Endothelial cell of umbilical vein (primary cell): ENCODE data around the gene UBAP2L. TPM values are rescaled to one million over a fixed set of nuclear protein-coding genes. Genes with fewer than 3 reads are reported as not detected.

Source experiments
- BruUV-seq: library from RNA; stranded (reverse); fragments of 400-500 nt; replicated peaks from 2 replicates; lab custom pipeline; 2021; lab: Mats Ljungman, UMichigan
- CTCF ChIA-PET: fragments of 300-600, 350-600 bp; sonication (Branson Sonifier 250); formaldehyde crosslinking; loops from one replicate; lab custom pipeline; 2021; ENCODE audit warnings: antibody characterized with exemption, inconsistent platforms; lab: Charles Lee
- POLR2A ChIA-PET: fragments of 300-600, 350-600 bp; sonication (Branson Sonifier 250); formaldehyde crosslinking; loops from one replicate; lab custom pipeline; 2021; ENCODE audit warnings: antibody characterized with exemption, inconsistent platforms; lab: Charles Lee
- DNase-seq: peaks from one replicate; pipeline ENCODE4 v3.0.0-alpha.2; 2011; ENCODE audit warnings: low read depth, low spot score
- FAIRE-seq: peaks from 2 replicates; lab custom pipeline; 2011; peaks lifted over from hg19 to GRCh38; lab: Jason Lieb, UNC
- H2AFZ ChIP-seq: 2 replicates; pipeline ENCODE4 v1.6.0; 2012; ENCODE audit warnings: low read depth, low read length, control low read depth, inconsistent platforms
- H3K27ac ChIP-seq: 2 replicates; pipeline ENCODE4 v1.5.1; 2011; ENCODE audit warnings: low read depth, mild to moderate bottlenecking, control low read depth, low read length, moderate library complexity; ENCODE audit not compliant: insufficient read depth
- H3K27me3 ChIP-seq, 2 experiments: 2 replicates each; pipeline versions ENCODE4 v1.6.0 to v1.6.1; 2011; ENCODE audit warnings: low read length in 2 of 2, mixed read lengths in 1 of 2; ENCODE audit not compliant: control insufficient read depth in 2 of 2, insufficient read depth in 2 of 2
- H3K36me3 ChIP-seq, 2 experiments: 2 replicates in 1 of 2; 3 replicates in 1 of 2; pipeline ENCODE4 v1.5.1; 2011; ENCODE audit warnings: low read length in 2 of 2, mild to moderate bottlenecking in 1 of 2, moderate library complexity in 1 of 2; ENCODE audit not compliant: control insufficient read depth in 2 of 2, insufficient read depth in 2 of 2; ENCODE audit errors: extremely low read depth in 1 of 2
- H3K4me1 ChIP-seq: 3 replicates; pipeline ENCODE4 v1.5.1; 2011; ENCODE audit warnings: mild to moderate bottlenecking, low read length; ENCODE audit not compliant: control insufficient read depth, insufficient read depth; ENCODE audit errors: extremely low read depth
- H3K4me2 ChIP-seq: 2 replicates; pipeline ENCODE4 v1.6.1; 2011; ENCODE audit warnings: low read length, control low read depth, mixed read lengths; ENCODE audit not compliant: insufficient read depth
- H3K4me3 ChIP-seq, 3 experiments: fragments of 200-600 bp in 1 of 3; sonication (generic), shearing (Covaris generic) in 1 of 3; replicated peaks in 1 of 3; 2 replicates each; pipeline ENCODE4 v1.5.1; 2011 to 2016; ENCODE audit warnings: control low read depth in 3 of 3, low read length in 3 of 3, mild to moderate bottlenecking in 2 of 3, inconsistent platforms in 1 of 3, low read depth in 1 of 3, moderate library complexity in 1 of 3; ENCODE audit not compliant: insufficient read depth in 1 of 3
- H3K79me2 ChIP-seq: 2 replicates; pipeline ENCODE4 v1.6.0; 2012; ENCODE audit warnings: low read length, inconsistent platforms; ENCODE audit not compliant: control insufficient read depth, insufficient read depth
- H3K9ac ChIP-seq: replicated peaks from 2 replicates; pipeline ENCODE3; 2011; ENCODE audit warnings: low read length, control low read depth; ENCODE audit not compliant: insufficient read depth; ENCODE audit errors: extremely low read depth
- H3K9me1 ChIP-seq: replicated peaks from 3 replicates; pipeline ENCODE4 v1.6.0; 2011; ENCODE audit warnings: mild to moderate bottlenecking, low read length; ENCODE audit not compliant: control insufficient read depth, insufficient read depth; ENCODE audit errors: extremely low read depth
- H3K9me3 ChIP-seq: replicated peaks from 2 replicates; pipeline ENCODE4 v1.5.1; 2012; ENCODE audit warnings: low read length, inconsistent platforms; ENCODE audit not compliant: control insufficient read depth, insufficient read depth
- H4K20me1 ChIP-seq: replicated peaks from 2 replicates; pipeline ENCODE3; 2011; ENCODE audit warnings: mild to moderate bottlenecking, low read length; ENCODE audit not compliant: control insufficient read depth, insufficient read depth; ENCODE audit errors: extremely low read depth
- EZH2 ChIP-seq: IDR thresholded peaks from 2 replicates; pipeline ENCODE4 v1.6.1; 2012; ENCODE audit warnings: borderline replicate concordance, low read depth, mild to moderate bottlenecking, moderate library complexity, low read length, inconsistent platforms; ENCODE audit not compliant: severe bottlenecking
- FOS ChIP-seq: IDR thresholded peaks from 2 replicates; pipeline ENCODE4 v1.6.1; 2011; ENCODE audit warnings: mild to moderate bottlenecking, low read length, moderate library complexity, borderline replicate concordance; ENCODE audit not compliant: insufficient read depth
- GATA2 ChIP-seq: IDR thresholded peaks from 2 replicates; pipeline ENCODE4 v1.7.0; 2011; ENCODE audit warnings: low read depth, mild to moderate bottlenecking, moderate library complexity, mixed read lengths, low read length; ENCODE audit not compliant: insufficient read length, insufficient read depth
- JUN ChIP-seq: IDR thresholded peaks from 2 replicates; pipeline ENCODE4 v1.6.1; 2011; ENCODE audit warnings: borderline replicate concordance, low read depth; ENCODE audit not compliant: insufficient read length, insufficient read depth
- MAX ChIP-seq: IDR thresholded peaks from 2 replicates; pipeline ENCODE4 v1.6.1; 2011; ENCODE audit not compliant: insufficient read depth, insufficient read length
- MYC ChIP-seq: IDR thresholded peaks from one replicate; pipeline ENCODE4 v1.6.1; 2011; ENCODE audit warnings: mild to moderate bottlenecking, low read depth, low read length
- POLR2A ChIP-seq: IDR thresholded peaks from 2 replicates; pipeline ENCODE4 v1.6.1; 2012; ENCODE audit warnings: low read depth, mild to moderate bottlenecking, control low read depth, low read length
- POLR2AphosphoS5 ChIP-seq: IDR thresholded peaks from 2 replicates; pipeline ENCODE4 v1.6.1; 2012; ENCODE audit warnings: low read depth, mild to moderate bottlenecking, control low read depth, low read length, moderate library complexity; ENCODE audit not compliant: insufficient read depth
- dilution Hi-C: fragments of 300-500 bp; cut with MboI; formaldehyde crosslinking; loops from one replicate; pipeline ENCODE4 v1.15.0; 2019; ENCODE audit warnings: low sequenced_read_pairs; ENCODE audit not compliant: extremely low pct_ligation_motif_present
- intact Hi-C: fragments of 100-400 bp; cut with micrococcal nuclease; formaldehyde crosslinking; loops from one replicate; pipeline ENCODE4 v1.10.0; 2022
- polyA plus RNA-seq, 4 experiments: library from polyadenylated mRNA; depleted of rRNA in 3 of 4; stranded (reverse) in 3 of 4; unstranded in 1 of 4; fragments of >200 nt; gene quantifications; 2 replicates each; pipeline versions ENCODE4 v1.2.1 to v1.2.3, GENCODE V29; 2011 to 2012; ENCODE audit warnings: missing spikeins in 1 of 4
- total RNA-seq: library from RNA; stranded (reverse); gene quantifications from 2 replicates; pipeline ENCODE4 v1.2.3, GENCODE V29; 2021
- TF ChIP-seq, protein P1 (sequence below), 2 donors: IDR thresholded peaks; 1 replicate in 1 of 2; 2 replicates in 1 of 2; pipeline ENCODE4 v1.5.1; 2011; ENCODE audit warnings: low read length in 2 of 2, mild to moderate bottlenecking in 2 of 2, moderate library complexity in 2 of 2, control low read depth in 1 of 2, inconsistent platforms in 1 of 2, low read depth in 1 of 2; ENCODE audit not compliant: insufficient read depth in 1 of 2; ENCODE audit errors: extremely low read depth in 1 of 2

UBAP2L gene
- total and polyA plus RNA-seq, 2 donors (not counting 3 experiments of a cell fraction or from before 2014, with no cell fraction given), result 229 to 280 TPM

DNA sequence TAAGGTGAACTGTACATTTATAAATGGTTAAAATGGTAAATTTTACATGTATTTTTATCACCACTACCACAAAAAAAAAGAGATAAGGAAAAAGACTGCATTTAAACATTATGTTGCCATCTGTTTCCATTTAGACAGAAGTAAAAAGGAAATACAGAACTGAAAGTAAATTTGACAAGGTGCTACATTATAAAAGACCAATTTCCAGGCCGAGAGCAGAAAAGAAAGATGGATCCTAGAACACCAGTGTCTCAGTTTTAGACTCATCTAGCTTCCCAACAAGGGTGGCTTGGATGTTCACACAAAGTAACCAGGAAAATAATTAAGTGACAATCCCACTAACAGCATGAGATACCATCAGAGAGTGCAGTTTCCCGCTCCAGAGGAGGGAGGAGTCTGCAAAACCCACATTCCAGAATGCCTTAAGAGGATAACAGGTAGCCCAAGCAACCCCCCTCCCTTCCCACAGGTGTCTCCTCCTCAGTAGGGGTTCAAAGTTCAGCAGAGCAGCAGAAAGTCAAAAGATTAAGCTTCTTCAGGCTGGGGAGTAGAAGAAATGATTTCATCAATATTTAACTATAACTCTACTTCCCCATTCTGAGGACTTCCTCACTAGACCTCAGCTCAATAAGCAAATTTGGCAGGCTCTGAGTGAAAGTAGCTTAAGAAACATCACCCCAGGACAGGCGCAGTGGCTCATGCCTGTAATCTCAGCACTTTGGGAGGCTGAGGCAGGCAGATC, 40.6 kb upstream of the UBAP2L start:
- DNase-seq, result no peak
- POLR2A ChIA-PET, result interaction anchor here (0.6 kb wide), 1 partner anchor 453 kb away, joined by 3 read pairs; the partner anchor contains the start of gene INTS3

GRCh38 chr1:154181944-154182343, 38.8 kb upstream of the UBAP2L start:
- TSS peak; percentile 27 for BruUV-seq
- CTCF ChIA-PET, result interaction anchor here (0.8 to 1.3 kb wide), 4 partner anchors 14 to 153 kb away, joined by 3 to 8 read pairs (median 4); no protein-coding TSS in a partner anchor

More for the DNA sequence above, 40.6 kb upstream of the UBAP2L start:
- peaks cover 5 to 19% of the 10 kb centered on the region in 2 experiments for H3K36me3 ChIP-seq
- TF ChIP-seq POLR2A (peak; percentile 11), GATA2 (no peak)
- H3K4me2 ChIP-seq, result peak overlapping the region; percentile 96
- peaks cover 54% of the 10 kb centered on the region for H3K4me1 ChIP-seq
- H3K9ac ChIP-seq, result peak overlapping the region; percentile 3
- intact Hi-C loops (loop anchor here (5.0 kb wide), 2 partner anchors 147 to 188 kb away; partner anchors contain the start of genes ATP8B2 and RPS27), dilution Hi-C loops (no loop called here)
- H3K27me3 ChIP-seq, result no peaks in the 10 kb centered on the region
- no TSS peak for BruUV-seq
- no peak overlapping the region for H2AFZ ChIP-seq
- H3K4me3 ChIP-seq, result peak overlapping the region in 2 of 3 experiments; percentile 2 to 38
- FAIRE-seq, result no peak
- CTCF ChIA-PET, result interaction anchor here (2.1 kb wide), 1 partner anchor 19 kb away, joined by 5 read pairs; no protein-coding TSS in a partner anchor
- peaks cover 78% of the 10 kb centered on the region for H3K79me2 ChIP-seq
- H3K27ac ChIP-seq, result no peak overlapping the region
- H4K20me1 ChIP-seq, result peaks cover 8% of the 10 kb centered on the region
- H3K9me3 ChIP-seq, result no peaks in the 10 kb centered on the region
- H3K9me1 ChIP-seq, result no peaks in the 10 kb centered on the region

More at GRCh38 chr1:154181944-154182343, 38.8 kb upstream of the UBAP2L start:
- TF ChIP-seq MAX (no peak), POLR2AphosphoS5 (no peak), MYC (no peak), POLR2A (no peak), GATA2 (no peak), FOS (no peak), EZH2 (no peak), JUN (no peak)
- TF ChIP-seq, protein P1, sequence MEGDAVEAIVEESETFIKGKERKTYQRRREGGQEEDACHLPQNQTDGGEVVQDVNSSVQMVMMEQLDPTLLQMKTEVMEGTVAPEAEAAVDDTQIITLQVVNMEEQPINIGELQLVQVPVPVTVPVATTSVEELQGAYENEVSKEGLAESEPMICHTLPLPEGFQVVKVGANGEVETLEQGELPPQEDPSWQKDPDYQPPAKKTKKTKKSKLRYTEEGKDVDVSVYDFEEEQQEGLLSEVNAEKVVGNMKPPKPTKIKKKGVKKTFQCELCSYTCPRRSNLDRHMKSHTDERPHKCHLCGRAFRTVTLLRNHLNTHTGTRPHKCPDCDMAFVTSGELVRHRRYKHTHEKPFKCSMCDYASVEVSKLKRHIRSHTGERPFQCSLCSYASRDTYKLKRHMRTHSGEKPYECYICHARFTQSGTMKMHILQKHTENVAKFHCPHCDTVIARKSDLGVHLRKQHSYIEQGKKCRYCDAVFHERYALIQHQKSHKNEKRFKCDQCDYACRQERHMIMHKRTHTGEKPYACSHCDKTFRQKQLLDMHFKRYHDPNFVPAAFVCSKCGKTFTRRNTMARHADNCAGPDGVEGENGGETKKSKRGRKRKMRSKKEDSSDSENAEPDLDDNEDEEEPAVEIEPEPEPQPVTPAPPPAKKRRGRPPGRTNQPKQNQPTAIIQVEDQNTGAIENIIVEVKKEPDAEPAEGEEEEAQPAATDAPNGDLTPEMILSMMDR (IDR thresholded peaks at IDR 0.05; ENCODE audit: extremely low read depth in 1 of 2, insufficient read depth in 1 of 2, low read depth in 1 of 2, low read length in 2 of 2), result no peak
- H3K27me3 ChIP-seq, result no peaks in the 10 kb centered on the region
- POLR2A ChIA-PET, result interaction anchor here (0.8 to 0.9 kb wide), 2 partner anchors 10 to 38 kb away, joined by 3 to 5 read pairs; partner anchors contain the start of genes TPM3 and UBAP2L
- dilution Hi-C loops (no loop called here), intact Hi-C loops (loop anchor here (1.0 to 5.0 kb wide), 3 partner anchors 38 to 190 kb away; partner anchors contain the start of genes ATP8B2, RPS27 and UBAP2L)
- H3K9me3 ChIP-seq, result no peaks in the 10 kb centered on the region
- peaks cover 60% of the 10 kb centered on the region for H3K79me2 ChIP-seq
- peaks cover 0 to 13% of the 10 kb centered on the region in 2 experiments for H3K36me3 ChIP-seq
- FAIRE-seq (no peak), DNase-seq (no peak)
- no peak overlapping the region for H2AFZ ChIP-seq
- peak overlapping the region; percentile 84 for H3K9ac ChIP-seq
- peaks cover 44% of the 10 kb centered on the region for H3K4me1 ChIP-seq
- peaks cover 4% of the 10 kb centered on the region for H4K20me1 ChIP-seq
- H3K4me2 ChIP-seq, result peak overlapping the region; percentile 96
- no peaks in the 10 kb centered on the region for H3K9me1 ChIP-seq
- H3K27ac ChIP-seq, result peak overlapping the region; percentile 64
- peak overlapping the region; percentile 87 to 99 (median 93) for H3K4me3 ChIP-seq
